CD4-positive, alpha-beta T cell treated with Interleukin-17A for 1 hour (primary cell): ENCODE measurements around the gene UNC5A.

Source experiments
- DNase-seq: peaks from one replicate; pipeline ENCODE4 v3.0.0-alpha.2; 2020

Gene UNC5A

DNA sequence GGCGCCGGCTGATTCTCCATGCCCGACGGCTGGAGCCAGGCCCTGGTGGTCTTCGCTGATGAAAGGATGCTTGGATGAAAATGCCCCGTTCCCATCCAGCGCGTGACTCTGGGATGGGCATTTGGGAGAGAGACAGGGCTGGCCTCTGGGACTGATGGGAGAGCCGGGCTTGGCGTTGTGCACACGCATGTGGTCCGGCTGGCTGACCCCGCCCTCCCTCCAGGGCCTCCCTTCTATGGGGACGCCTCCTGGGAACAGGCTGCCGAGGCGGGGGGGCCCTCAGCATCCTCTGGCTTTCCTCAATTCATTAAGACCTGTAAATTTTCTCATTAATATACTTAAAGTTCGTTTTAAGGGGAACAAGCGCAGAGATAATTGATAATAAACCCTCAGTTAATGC lies 36.8 kb downstream of the UNC5A start:
- DNase-seq = no peak

DNA sequence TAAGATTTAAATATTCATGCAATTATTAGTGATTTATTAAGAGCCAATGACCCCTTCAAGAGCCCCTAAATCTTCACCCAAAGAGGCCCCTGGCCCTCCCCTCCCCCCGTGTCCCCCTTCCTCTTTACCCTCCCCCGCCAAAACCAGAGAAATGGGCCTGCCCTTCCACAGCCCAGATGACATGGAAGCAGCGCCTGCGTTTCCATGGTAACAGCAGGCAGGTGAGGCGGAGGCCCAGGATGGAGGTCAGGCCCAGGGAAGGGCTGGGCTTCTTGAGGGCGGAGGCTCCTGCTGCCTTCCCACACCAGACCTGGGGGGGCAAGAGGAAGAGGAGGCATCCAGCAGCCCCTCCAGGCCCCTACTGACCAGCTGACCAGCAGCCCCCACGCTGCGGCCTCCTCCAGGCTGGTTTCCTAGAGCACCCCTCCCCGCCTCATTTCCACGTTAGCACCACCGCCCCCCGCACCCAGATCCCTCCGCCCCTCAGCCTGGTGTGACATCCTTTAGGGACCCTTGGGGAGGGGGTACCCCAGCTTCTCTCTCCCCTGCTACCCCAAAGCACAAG lies 37.4 kb downstream of the UNC5A start:
- no peak for DNase-seq

GRCh38 chr5:176848651-176849050 lies 38.3 kb downstream of the UNC5A start:
- DNase-seq = no peak

- no peak for DNase-seq
Measured at GRCh38 chr5:176849611-176850227, 39.4 kb downstream of the UNC5A start.

DNA sequence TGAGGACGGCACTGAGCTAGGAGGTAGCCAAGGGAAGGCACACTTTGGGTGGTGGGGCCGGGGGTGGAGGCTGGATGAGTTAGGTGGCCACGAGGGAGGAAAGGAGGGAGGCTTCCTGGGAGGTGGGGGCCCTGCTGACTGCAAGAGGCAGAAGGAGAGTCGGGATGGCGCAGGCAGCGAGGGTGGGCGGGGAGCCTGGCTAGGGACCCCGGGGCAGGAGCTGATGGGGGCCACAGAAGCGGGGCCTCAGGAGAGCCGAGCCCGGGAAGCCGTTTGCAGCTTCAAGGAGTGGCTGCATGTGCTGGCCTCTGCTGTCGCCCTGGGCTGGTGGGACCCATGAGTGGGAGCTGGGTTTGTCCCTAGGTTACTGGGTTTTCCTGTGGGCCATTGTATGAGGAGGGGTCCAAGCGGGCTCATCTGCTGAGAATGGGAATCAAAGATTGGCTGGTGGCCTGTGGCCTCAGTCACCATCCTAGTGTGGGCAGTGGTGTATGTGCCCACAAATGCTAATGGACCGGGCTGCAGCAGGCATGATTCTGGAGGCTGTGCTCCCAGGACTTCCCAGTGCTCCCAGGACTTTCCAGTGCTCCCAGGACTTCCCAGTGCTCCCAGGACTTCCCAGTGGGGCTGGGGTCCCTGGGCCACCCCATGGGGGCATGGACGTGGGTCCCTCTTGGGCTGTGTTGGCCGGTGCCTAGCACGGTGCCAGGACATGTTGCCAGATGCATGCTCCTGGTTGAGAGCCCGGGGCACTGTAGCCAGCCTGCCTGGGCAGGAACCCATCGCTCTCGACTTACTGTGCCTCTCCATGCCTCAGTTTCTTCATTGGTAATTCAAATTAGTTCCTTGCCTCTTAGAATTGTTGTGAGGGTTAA lies 40.2 kb downstream of the UNC5A start:
- DNase-seq = no peak

DNA sequence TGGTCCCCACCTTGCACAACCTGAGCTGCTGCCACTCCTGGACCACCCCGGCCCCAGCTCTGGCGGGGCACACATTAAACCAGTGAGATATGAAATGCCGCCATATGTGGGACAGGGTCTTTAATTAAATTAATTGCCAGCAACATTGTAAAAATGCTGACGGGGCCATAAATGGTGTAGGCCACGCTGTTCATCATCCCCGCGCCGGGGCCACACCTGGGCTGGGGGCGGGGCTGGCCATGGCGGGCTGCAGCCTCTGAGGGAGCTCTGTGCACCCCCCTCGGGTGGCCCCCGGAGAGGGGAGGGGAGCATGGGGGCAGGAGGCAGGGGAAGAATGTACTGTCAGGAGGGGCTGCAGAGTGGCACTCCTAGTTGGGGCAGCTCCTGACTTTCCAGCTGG lies 41.0 kb downstream of the UNC5A start:
- no peak for DNase-seq

- DNase-seq = no peak
Measured at GRCh38 chr5:176851871-176852658, 41.7 kb downstream of the UNC5A start.

DNA sequence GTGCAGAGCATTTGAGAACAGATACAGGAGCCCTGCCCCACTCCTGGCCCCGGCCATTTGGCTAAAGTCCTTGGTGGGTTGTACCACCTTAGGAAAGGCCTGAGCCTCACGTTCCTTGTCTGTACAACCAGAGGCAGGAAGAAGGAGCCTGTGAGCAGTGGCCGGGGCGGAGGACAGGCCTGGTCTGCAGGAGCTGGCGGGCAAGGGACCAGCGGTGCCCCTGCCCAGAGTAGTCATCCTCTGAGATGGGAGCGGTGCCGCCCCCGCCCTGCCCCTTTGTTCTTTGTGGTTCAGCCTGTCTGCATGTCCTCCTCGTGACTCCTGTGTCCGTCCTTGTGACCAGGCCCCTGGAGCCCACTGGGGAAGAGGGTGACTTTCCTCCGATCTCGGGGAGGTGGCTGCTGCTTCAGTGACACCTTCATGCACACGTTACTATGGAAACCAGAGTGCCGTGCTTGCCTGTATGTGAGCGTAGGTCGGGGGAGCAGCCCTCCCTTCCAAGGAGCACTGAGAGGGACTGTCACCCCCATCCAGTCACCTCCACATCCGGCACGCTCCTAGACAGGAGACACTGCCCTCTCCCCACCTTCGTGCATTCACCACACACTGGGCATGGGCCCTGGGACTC lies 42.9 kb downstream of the UNC5A start:
- DNase-seq = no peak

- no peak for DNase-seq
Measured at GRCh38 chr5:176854164-176854563, 43.8 kb downstream of the UNC5A start.

GRCh38 chr5:176855598-176855997 lies 45.2 kb downstream of the UNC5A start:
- DNase-seq = no peak

- DNase-seq = no peak
Measured at GRCh38 chr5:176856746-176857145, 46.4 kb downstream of the UNC5A start.

- no peak for DNase-seq
Measured at GRCh38 chr5:176857216-176857893, 47.0 kb downstream of the UNC5A start.

GRCh38 chr5:176857894-176858273 lies 47.5 kb downstream of the UNC5A start:
- no peak for DNase-seq

DNA sequence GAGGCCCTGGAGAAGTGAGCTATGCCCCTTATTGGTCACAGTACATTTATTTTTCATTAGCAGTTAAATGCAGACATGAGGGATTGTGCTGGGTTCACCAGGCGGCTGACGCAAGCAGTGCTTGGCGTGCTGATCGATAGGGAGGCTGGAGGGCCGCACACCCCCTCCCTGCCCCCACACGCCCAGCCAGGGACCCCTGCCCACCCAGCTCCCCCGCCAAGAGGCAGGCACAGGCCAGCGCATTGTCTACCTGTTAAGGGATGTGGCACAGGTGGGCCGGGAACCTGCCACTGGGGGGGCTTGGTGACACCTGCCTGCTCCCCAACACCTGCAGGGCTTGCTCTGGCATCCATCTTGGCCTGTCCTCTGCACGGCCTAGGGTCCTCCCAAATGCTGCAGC lies 49.6 kb downstream of the UNC5A start:
- DNase-seq = no peak

- DNase-seq = no peak
Measured at GRCh38 chr5:176860381-176860780, 50.0 kb downstream of the UNC5A start.

DNA sequence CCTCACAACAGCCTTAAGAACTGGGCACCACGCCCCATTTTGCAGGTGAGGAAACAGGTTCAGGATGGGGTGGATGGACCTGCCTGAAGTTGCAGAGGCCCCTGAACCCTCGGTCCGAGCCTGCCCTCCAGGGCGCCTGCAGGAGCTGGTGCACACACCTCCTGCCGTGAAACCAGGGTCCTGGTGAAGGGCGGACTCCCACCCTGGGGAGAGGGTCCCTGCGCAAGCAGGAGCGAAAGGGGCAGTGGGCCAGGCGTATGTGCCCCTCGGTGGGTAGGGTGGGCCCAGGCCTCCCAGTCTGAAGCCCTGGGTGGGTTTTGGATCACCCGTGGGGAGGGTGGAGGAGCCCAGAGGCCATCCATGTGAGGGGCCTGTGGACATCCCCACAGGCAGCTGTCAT lies 50.9 kb downstream of the UNC5A start:
- no peak for DNase-seq

DNA sequence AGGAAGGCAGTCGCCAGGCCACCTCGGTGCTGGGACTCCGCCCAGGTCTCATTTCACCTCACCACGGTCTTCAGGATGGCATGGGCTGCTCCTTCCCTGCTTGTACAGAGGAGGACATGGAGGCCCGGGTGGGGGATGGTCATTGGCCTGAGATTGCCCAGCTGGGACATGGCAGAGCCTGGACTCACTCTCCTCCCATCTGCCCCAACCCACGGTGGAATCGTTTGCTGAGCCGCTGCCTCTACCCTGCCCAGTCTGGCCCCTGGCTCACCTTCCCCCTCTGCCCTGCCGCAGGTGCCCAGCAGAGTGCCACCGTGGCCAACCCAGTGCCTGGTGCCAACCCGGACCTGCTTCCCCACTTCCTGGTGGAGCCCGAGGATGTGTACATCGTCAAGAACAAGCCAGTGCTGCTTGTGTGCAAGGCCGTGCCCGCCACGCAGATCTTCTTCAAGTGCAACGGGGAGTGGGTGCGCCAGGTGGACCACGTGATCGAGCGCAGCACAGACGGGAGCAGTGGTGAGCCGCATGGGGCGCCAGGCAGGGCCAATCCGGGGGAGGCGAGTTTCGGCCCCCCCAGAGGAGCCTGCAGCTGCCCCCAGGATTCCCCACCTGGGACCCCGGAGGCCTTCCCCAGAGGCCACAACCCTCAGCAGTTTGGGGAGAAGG lies 52.1 kb downstream of the UNC5A start:
- no peak for DNase-seq

GRCh38 chr5:176863041-176863764 lies 52.8 kb downstream of the UNC5A start:
- no peak for DNase-seq

- DNase-seq = no peak
Measured at GRCh38 chr5:176863765-176864098, 53.4 kb downstream of the UNC5A start.

DNA sequence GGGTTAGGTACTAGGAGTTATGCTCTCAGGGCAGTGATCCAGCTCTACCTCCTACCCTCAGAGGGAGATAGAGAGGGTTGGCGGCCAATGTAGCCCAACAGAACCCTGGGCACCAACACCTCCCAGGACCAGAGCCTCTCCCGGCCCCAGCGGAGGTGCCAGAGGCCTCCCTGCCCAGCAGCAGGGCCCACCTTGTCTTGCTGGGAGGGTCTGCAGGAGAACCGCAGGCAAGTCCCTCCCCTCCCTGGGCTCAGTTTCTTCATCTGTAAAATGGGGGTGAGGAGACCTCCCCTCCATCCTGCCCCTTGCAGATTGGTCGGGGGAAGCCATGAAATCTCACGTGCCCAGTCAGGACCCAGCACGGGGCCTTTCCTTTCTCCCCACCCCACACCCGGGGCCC lies 54.4 kb downstream of the UNC5A start:
- no peak for DNase-seq

DNA sequence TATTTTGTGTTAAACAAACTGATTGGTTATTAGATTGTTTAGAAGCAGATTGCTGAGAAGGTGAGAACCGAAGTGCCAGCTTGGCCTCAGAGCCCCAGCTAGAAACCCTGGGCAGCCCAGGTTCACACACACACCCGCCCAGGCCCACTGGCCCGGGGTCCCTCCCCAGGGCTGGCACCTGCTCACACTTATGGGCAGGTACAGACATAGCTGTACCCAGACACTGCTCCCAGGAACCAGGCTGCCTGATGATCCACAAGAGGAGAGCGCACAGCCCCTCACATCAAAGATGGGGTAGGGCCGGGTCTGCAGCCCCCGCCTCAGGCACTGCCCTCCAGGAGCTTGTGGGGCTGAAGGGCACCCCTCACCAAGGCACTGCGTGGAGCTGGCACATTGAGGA lies 55.6 kb downstream of the UNC5A start:
- DNase-seq = no peak
